Stimulated activated CD4-positive, alpha-beta T cell treated with anti-CD3 and anti-CD28 coated beads, TNF-alpha, amount 100 ng/mL, for 48 hours (primary cell): ENCODE measurements around the gene SLIT3.

Experiments
- DNase-seq, 3 donors: peaks; one replicate each; pipeline ENCODE4 v3.0.0-alpha.2; 2020; ENCODE audit warnings: low read depth in 3 of 3

SLIT3 gene

DNA sequence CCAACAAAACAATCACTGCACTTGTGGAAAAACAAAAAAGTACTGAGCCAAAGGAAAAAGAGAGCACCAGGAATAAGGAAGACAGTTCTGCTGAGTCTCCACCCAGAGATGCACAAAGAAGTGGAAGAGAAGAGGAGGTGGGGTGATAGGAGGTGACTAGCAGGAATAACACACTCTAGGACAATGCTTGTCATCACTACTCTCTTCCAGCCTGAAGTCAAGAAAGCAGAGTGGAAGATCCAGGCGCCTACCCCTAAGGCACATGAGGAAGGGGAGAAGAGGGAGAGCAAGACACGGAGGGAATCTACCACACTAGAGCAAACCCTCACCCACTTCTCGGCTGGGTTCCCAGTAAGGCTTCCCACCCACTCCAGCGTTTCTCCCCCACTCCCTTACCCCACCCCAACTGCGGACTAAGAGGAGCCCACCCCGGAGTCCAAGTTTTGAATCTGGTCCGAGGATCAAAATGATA, 1.7 kb downstream of the SLIT3 start:
- DNase-seq: no peak

DNA sequence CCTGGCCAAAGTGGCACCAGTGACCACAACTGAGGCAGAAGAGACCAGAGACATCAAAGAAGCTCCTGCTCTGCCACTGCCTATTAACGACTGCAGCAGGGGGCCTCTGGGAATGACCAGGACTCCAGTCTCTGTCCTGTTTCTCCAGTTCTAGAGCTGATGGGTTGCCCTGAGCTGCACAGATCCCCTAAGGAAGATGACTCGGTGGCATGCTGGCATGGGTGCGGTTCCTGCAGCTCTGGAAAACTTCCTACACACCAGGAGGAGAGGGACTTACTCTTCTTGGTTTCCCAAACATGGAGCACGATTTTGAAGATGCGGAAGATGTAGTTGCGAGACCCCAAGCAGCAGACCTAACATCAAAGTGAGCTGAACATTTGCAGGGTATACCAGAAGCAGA, 2.7 kb downstream of the SLIT3 start:
- DNase-seq: no peak

DNA sequence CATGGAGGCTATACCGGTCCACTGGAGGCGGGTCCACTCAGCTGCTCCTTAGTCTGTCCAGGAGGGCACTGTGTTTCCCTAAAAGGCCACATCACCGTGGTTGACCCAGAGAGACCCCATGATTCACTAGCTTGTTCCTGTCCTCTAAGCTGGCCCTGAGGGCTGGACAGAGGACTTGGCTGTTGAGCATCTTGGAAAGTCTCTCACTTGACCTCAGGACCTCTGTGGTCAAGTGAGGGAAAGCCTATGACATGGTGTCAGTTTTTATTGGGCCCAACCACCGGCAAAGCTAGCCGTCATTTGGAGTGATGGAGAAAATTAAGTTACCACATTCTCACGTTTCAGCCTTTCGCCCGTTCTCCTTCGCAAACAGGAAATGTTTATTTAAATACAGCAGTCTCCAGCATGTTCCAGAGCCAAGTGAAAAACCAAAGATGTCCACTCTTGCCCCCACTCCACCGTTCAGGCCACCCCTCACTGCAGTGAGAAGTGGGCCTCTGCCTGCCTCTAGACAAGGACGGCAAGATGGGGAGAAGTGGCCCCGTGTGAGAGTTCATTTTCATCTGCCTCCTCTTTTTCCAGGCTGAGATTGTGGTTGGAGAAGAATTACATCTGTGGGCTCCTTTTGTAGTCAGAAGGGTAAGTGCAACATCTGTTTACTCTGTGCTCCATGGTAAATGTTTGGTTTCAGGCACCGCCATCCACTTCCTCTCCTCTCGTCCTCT, 4.4 kb downstream of the SLIT3 start:
- no peak for DNase-seq

GRCh38 chr5:169295306-169295705, 5.6 kb downstream of the SLIT3 start:
- DNase-seq: no peak

DNA sequence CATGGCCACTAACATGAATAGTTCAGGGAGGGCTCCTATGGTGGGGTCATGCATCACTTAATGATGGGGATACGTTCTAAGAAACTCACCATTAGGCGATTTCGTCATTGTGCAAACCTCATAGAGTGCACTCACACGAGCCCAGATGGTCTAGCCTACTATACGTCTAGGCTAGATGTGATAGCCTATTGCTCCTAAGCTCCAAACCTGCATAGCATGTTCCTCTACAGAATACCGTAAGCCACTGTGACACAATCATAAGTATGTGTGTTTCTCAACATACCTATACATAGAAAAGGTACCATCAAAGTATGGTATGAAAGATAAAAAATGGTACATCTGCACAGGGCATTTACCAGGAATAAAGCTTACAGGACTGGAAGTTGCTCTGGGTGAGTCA, 6.3 kb downstream of the SLIT3 start:
- DNase-seq: no peak

- no peak for DNase-seq
Measured at GRCh38 chr5:169291877-169292276, 9.1 kb downstream of the SLIT3 start.

GRCh38 chr5:169290895-169291294, 10.0 kb downstream of the SLIT3 start:
- DNase-seq: no peak

DNA sequence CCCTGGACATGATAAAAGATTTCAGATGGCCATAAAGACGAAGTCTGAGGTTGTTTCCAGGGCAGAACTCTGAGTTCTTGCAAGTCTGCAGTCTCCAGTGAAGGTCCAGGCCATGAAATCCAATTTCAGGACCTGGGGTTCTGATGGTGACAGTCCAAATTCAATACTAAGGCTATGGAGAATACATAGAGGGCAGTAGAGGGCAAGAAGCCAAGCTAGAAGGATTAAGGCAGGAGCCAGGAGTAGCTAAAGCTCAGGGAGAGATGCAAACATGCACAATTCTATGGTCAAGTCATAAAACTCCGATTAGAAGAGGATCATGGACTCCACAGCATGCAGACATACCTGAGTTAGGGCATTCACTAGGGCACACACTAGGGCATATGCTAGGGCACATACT, 11.4 kb downstream of the SLIT3 start:
- DNase-seq: no peak

DNA sequence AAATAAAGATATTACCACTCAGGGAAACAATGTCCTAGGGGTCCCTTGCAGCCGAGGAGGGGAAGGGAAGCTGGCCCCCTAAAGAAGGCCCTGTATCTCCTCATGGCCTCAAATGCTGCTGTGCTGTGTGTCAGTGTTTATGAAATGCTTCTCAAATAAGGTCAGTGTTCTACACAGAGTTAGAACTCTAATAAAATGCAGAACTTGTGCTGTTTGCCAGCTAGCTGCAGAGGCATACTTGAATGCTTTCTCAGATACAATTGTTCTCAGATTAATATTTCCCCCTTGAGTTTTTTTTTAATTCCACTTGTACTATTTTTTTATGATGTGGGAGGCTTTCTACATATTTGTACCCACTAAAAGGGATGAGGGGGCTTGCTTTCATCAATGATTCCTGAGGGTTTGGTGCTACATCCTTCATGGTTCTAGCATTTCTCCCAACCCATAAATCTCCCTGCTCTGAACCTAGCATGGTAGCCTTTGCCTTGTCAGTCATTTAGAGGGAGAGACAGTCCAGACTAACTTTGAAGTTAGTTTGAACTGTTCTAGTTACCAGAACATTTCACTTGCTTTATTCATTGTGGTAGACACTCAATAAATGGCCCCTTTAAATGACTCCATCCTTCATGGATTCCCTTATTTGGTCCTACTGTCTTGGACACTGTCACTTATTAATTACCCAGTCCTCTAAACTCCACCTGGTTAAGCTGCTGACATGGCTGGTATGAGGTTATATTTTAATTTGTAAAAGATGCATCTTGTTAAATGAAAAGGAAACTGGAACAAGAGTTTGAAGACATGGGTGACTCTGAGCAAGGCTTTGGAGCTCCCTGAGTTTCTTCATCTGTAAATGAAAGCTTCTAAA, 12.6 kb downstream of the SLIT3 start:
- no peak for DNase-seq

GRCh38 chr5:169287529-169287928, 13.4 kb downstream of the SLIT3 start:
- DNase-seq: no peak

DNA sequence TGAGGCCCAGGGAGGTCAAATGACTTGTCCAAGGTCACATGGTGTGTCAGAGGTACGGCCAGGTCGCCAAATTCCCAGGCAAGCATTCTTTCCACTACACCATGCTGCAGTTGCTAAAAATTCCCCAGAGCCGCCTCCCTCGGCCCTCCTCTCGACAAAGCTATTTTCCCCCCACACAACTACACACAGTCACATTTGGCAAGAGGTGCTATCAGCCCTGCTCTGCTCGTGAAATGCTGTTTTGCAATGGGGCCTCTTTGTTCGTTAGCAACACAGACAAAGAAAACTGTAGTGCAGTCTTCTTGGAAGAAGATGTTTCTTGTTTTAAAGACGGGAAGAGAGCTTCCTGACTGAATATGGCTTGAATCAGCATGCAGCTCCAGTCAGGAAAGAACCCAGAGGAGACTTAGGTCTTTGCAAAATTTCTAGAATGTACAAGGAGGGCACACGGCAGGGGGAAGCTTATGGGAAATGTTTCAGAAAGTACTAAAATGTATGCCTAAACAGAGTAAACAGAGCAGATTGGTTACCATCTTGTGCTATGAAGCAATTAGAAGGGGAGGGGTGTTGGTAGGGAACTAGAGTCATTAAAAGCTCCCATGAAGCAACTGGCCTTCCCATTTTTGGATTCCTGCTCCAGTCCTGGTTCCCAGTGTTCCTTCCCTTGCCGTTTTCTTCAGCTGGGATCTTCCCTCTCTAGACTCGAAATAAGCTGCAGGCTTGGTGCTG, 14.2 kb downstream of the SLIT3 start:
- no peak for DNase-seq

DNA sequence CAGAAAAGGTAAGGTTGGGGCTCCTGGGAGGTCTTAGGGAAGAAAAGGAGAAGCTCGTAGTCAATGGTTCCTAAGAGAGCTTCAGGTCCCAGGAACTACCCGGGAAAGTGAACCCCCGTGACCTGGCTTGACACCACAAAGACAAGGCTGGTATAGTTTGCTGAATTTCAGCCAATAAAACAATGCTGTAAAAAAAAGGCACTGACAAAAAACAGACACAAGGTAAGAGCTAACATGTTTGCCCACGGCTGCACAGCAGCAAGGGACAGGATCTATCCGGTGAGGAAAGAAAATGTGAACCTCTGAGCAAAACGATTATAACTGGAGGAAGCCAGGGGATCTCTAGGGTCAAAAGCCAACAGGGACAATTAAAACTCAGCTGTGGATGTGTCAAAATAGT, 17.1 kb downstream of the SLIT3 start:
- DNase-seq: no peak

DNA sequence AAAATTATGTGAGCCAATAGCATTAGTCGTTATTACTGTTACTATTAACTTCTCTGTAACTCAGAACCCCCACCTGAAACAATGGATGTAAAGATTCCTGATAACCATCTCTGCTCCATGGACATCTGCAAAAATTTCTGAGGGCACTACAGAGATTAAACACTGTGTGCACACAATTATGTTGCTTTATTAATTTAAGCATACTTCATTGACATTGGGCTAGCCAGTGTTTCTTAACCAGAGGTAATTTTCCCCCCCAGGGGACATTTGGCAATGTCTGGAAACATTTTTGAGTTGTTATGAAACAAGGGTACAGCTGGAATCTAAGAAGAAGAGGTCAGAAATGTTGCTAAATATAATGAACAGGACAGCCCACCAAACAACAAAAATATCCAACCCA, 19.3 kb downstream of the SLIT3 start:
- DNase-seq: no peak

DNA sequence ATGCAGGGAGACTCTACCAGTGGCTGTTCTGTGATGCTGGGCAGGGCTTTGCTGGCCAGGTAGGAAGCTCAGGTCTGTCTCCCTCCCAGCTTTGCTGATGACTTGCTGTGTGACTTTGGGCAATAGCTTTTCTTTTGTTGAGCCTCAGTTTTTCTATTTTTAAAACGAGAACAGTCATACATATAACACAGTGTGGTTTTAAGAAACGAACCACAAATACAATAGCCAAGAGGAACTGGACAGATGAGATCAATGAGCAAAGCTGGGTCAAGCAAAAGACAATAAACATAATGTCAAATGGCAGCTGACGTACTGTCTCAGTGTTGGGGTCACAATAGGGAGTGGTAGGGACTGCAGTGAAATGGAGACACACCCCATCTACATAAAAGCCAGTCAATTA, 20.2 kb downstream of the SLIT3 start:
- DNase-seq: no peak

DNA sequence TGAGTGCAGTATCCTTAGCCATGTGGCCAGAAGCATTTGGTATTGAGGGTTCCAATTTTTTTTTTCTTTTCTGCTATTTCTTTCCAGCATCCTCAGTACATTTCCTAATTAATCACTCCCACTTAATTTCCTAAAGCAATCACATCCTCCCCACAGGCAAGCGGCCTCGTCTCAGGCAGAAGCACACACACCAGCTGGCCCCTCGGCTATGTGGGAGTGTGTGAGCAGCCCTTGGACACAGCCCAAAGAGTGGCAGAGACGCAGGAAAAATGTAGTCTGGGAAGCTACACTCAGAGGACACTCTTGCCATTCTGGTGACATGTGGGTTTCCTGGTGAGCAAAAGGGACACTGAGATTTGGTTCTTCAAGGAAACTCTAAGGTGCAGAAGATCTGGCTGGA, 20.7 kb downstream of the SLIT3 start:
- DNase-seq: no peak

- no peak for DNase-seq
Measured at GRCh38 chr5:169279125-169279524, 21.8 kb downstream of the SLIT3 start.

- no peak for DNase-seq
Measured at GRCh38 chr5:169273881-169274280, 27.1 kb downstream of the SLIT3 start.

GRCh38 chr5:169273451-169273850, 27.5 kb downstream of the SLIT3 start:
- no peak for DNase-seq

GRCh38 chr5:169272731-169273427, 28.1 kb downstream of the SLIT3 start:
- no peak for DNase-seq

DNA sequence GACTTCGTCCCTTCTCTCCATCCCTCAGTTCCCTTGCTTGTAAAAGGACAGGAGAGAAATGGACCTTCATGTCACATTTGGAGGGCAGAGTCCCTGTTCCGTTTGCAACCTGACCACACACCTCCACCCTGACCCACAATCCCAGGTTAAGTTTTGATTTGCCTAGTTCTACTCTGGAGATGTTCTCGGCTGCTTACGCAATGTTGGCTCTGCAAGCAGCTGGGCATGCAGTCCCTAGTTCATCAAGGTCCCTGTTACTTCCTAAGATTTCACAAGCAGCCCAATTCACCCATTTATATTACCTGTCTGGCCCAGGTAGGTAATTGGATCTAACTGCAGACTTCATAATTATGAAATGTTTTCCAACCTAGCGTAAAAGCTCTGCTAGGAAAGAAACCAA, 28.8 kb downstream of the SLIT3 start:
- DNase-seq: no peak

GRCh38 chr5:169270827-169271226, 30.1 kb downstream of the SLIT3 start:
- no peak for DNase-seq

GRCh38 chr5:169268019-169268418, 32.9 kb downstream of the SLIT3 start:
- no peak for DNase-seq
